Suprapubic skin (tissue), 4 donors: ENCODE measurements around the gene CLIC3.

Experiments
- EP300 ChIP-seq: sonication (generic); formaldehyde crosslinking; IDR thresholded peaks from one replicate; pipeline ENCODE4 v1.6.1; 2017; ENCODE audit warnings: antibody characterized with exemption
- POLR2AphosphoS5 ChIP-seq, 3 donors: sonication (generic); formaldehyde crosslinking; IDR thresholded peaks; one replicate each; pipeline ENCODE4 v1.6.1; 2017; ENCODE audit warnings: antibody characterized with exemption in 3 of 3
- TF ChIP-seq, protein P1 (sequence below), 2 donors: fragments of 200-600 bp in 1 of 2; fragments of 450-650 bp in 1 of 2; sonication (generic) in 1 of 2; IDR thresholded peaks; one replicate each; pipeline ENCODE4 v1.5.1; 2016 to 2019; ENCODE audit warnings: antibody characterized with exemption in 2 of 2, mild to moderate bottlenecking in 1 of 2, moderate library complexity in 1 of 2

DNA sequence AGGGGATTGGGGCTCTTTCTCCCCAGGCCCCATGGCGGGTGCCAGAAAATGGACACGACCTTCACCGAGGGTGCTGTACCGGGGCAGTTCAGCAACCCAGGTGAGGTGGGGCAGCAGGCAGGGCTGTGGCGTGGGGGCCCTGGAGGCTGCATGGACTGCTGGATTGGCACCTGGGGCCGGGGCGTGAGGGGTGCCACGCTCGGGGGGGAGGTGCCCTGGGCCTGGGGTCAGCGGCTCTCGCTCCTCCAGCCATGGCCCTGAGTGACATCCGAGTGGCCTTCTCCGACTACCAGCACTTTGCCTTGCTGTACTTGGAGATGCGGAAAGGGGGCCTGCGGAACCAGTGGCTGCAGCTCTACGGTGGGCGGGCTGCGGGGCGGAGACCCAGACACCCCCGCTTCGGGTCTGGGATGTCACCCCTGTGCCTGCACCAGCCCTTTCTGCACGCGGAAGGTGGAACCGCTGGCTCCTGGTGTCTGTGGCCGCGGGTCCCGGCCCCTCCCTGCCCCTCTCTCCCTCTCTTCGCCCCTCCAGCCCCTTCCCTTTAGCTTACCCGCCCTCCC, 11.8 kb downstream of the CLIC3 start:
- TF ChIP-seq, protein P1, sequence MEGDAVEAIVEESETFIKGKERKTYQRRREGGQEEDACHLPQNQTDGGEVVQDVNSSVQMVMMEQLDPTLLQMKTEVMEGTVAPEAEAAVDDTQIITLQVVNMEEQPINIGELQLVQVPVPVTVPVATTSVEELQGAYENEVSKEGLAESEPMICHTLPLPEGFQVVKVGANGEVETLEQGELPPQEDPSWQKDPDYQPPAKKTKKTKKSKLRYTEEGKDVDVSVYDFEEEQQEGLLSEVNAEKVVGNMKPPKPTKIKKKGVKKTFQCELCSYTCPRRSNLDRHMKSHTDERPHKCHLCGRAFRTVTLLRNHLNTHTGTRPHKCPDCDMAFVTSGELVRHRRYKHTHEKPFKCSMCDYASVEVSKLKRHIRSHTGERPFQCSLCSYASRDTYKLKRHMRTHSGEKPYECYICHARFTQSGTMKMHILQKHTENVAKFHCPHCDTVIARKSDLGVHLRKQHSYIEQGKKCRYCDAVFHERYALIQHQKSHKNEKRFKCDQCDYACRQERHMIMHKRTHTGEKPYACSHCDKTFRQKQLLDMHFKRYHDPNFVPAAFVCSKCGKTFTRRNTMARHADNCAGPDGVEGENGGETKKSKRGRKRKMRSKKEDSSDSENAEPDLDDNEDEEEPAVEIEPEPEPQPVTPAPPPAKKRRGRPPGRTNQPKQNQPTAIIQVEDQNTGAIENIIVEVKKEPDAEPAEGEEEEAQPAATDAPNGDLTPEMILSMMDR (IDR thresholded peaks at IDR 0.05): no peak
- TF ChIP-seq EP300 (no peak), POLR2AphosphoS5 (IDR thresholded peaks at IDR 0.05) (no peak)
